T-helper 2 cell (primary cell): ENCODE results near the gene HCAR3.
"Not testable (repeated sequence)": the region's sequence is repeated elsewhere in the genome, so short reads cannot be mapped to it uniquely, and the experiment has no call there.

Source experiments
- DNase-seq, 5 experiments: peaks; one replicate each; pipeline versions ENCODE4 v3.0.0 to v3.0.0-alpha.2; 2012 to 2022

The HCAR3 gene

DNA sequence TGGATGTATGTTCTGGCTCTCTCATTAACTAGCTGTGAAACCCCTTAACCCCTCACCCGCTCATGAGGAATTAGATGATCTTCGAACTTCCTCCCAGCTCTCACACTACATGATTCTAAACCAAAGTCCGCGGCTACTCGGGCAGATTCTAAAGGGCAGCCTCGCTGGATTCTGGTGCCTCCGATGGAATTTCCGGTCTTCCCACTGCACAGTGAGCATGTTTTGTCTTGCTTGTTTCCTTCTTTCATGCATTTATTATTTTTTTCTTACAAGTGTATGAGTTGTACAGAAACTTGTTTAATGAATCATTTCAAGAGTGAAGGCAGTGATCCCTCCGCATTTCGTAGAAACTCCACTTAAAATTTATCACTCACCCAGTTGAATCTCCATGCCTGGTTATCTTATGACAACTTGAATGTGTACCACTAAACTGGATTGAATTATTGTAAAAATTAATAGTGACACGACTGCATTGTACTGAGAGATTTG, 4.5 kb upstream of the HCAR3 start:
- peak in 1 of 5 experiments; percentile 73 for DNase-seq

DNA sequence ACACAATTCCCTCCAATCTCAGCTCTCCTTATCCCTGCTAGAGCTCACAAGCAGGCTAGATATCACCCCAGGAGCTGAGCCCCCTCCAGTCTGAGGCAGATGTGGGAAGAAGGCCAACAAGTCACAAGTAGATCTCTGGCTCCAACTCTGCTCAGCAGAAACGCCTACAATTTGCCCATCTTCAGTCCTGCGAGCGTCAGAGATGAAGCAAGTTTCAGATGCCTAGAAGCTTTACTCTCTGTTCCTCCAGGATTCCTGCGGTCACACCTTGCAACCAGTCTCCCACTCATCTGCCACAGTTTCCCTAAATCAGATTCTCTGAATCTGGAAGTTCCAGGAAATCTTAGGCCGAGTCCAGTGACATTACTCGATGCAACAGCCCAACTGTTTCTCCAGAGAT, 1.4 kb downstream of the HCAR3 start:
- not testable (repeated sequence) for DNase-seq

DNA sequence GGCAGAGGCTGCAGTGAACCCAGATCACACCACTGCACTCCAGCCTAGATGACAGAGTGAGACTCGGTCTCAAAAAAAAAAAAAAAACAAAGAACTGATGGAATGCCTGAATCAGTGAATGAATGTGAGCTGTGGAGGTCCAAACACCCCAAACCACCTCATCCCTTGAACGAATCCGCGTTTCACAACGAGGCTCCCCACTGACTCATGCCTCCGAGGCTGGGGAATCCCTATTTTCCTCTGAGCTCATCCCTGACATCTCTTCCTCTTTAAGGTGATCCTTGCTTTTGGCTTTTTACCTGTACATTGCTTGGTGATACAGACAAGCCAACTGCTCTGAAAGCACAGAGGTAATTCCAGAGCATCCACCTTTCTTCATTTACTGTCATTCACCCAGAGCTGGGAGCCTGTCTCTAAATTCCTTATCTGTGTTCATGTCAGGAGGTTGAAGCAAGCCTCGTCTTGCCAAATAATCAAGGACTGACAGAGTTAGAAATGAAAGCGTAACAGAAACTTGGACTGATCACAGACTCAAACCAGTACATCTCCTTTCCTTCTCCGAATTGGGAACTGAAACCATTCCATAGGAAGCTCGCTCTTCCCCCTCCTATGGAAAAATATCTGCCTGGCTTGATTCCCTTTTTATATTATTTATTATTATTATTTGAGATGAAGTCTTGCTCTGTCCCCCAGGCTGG, 3.0 kb downstream of the HCAR3 start:
- DNase-seq: not testable (repeated sequence)

DNA sequence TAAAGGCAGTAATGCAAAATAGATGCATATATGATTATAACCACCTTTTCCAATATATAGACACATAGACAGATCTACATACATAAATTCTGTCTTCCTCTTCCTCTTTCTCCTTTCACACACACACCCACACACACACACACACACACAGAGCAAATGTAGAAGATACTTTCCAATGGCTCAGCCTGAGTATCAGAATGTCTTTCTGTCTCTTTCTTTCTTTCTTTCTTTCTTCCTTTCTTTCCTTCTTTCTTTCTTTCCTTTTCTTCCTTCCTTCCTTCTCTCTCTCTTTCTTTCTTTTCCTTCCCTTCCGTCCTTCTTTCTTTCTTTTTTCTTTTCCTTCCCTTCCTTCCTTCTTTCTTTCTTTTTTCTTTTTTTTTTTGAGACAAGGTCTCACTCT, 5.3 kb downstream of the HCAR3 start:
- DNase-seq: not testable (repeated sequence)

DNA sequence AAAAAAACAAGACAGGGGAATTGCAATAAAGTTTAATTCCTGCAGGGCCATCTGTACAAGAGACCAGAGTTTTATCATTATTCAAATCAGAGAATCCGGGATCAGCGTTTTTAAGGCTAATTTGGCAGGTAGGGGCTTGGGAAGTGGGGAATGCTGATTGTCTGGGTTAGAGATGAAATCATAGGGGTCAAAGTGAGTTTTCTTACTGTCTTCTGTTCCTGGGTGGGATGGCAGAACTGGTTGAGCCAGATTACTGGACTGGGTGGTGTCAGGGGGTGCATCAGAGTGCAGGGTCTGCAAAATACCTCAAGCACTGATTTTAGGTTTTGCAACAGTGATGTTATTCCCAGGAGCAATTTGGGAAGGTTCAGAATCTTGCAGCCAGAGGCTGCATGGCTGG, 6.3 kb downstream of the HCAR3 start:
- not testable (repeated sequence) for DNase-seq

DNA sequence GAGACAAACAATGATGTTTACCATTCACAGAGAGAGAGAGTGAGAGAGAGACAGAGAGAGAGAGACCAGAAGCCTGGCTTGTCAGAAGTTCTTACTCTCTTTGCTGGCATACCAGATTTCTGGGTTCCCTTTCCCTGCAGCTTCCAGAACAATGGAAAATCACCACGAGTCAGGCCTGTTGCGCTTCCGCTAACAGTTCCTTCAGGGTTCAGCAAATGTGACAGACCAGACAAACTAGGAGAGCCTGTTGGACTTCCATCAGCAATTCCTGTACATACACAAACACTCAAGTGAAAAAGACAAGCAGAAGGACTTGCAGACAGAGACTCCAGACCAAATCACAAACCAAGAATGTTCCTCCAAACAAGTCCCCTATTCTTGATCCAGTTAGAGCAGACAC, 7.3 kb downstream of the HCAR3 start:
- not testable (repeated sequence) for DNase-seq

DNA sequence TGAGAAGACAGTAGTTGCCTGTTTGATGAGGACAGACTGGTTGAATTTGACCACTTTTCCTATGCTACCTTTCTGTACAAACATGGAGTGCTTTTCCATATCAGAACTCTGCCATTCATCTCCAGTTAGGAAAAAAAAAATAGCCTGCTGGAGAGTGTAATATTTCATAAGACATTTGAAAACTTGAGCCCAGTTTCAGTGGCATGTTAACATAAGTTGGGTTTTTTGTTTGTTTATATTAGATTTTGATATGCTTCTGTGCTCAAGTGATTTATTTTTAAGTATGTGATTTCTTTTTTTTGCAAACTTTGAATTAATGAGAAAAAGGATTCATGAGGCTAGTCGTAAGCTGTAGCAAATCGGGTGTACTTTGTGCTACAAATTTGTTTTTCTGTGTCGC, 12.8 kb downstream of the HCAR3 start:
- not testable (repeated sequence) for DNase-seq

DNA sequence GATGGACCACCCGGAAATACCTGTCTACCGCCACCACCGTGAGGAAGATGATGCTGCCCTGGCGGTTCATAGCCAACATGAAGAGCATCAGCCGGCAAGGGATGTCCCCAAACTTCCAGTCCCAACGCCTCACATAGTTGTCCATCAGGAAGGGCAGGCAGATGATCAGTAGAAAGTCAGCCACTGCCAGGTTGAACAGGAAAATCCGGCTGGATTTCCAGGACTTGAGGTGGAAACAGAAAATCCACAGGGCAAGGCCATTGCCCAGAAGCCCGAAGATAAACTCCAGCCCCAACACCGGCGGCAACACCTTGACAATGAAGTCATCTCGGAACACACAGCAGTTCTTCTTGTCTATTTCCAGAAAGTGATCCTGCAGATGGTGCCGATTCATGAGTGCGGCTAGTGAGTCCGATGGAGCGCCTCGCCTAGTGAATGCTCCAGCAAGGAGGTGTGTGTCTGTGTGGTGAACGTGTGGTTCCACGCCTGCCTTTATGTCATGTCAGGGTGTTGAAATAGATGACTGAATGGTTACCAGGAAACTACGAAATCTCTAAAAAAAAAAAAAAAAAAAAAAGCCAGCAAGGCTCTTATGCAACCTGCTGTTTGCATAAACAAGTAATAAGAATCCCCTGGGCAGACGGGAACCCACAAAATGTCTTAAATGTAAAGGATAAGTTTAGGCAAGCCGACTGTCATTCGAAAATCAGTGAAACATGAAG, 13.6 kb downstream of the HCAR3 start, which contains the start of gene HCAR2:
Gene HCAR2 (minus strand): TSS at position 468 of the 722 bp plus-strand sequence. CDS start 74 bp downstream, at position 394.
- not testable (repeated sequence) for DNase-seq

DNA sequence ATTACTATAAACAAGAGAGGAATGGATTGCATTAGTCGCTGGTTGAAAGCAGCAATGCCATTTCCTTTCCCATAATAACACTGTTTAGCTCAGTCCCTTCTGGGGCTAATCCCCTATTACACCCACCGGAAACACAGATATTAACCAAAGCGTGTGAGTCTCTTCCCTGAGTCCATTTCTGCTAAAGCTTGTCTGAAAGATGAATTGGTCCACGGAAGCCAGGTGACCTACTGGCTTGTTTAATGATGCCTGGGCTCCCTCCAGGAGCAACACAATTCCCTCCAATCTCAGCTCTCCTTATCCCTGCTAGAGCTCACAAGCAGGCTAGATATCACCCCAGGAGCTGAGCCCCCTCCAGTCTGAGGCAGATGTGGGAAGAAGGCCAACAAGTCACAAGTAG, 15.1 kb downstream of the HCAR3 start:
- DNase-seq: not testable (repeated sequence)

DNA sequence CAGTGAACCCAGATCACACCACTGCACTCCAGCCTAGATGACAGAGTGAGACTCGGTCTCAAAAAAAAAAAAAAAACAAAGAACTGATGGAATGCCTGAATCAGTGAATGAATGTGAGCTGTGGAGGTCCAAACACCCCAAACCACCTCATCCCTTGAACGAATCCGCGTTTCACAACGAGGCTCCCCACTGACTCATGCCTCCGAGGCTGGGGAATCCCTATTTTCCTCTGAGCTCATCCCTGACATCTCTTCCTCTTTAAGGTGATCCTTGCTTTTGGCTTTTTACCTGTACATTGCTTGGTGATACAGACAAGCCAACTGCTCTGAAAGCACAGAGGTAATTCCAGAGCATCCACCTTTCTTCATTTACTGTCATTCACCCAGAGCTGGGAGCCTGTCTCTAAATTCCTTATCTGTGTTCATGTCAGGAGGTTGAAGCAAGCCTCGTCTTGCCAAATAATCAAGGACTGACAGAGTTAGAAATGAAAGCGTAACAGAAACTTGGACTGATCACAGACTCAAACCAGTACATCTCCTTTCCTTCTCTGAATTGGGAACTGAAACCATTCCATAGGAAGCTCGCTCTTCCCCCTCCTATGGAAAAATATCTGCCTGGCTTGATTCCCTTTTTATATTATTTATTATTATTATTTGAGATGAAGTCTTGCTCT, 16.4 kb downstream of the HCAR3 start:
- not testable (repeated sequence) for DNase-seq

DNA sequence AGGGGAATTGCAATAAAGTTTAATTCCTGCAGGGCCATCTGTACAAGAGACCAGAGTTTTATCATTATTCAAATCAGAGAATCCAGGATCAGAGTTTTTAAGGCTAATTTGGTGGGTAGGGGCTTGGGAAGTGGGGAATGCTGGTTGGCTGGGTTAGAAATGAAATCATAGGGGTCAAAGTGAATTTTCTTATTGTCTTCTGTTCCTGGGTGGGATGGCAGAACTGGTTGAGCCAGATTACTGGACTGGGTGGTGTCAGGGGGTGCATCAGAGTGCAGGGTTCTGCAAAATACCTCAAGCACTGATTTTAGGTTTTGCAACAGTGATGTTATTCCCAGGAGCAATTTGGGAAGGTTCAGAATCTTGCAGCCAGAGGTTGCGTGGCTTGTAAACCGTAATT, 19.7 kb downstream of the HCAR3 start:
- DNase-seq: not testable (repeated sequence)

DNA sequence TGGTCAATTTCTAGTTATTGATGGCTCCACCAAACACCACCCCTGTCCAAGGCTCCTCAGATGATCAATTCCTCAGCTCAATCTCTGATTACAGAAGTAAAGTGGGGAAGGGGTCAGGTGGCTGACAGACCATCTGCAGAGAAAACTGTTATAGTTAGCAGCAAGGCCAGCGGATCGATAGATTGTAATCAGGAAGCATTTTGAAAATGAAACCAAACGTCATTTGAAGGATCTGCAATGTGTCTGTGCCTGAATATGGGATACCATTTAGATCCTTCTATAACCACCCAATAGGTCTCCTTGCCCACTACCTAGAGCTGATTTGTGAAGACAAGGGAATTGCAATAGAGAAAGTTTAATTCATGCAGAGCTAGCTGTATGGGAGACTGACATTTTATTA, 25.0 kb downstream of the HCAR3 start:
- no peak for DNase-seq

DNA sequence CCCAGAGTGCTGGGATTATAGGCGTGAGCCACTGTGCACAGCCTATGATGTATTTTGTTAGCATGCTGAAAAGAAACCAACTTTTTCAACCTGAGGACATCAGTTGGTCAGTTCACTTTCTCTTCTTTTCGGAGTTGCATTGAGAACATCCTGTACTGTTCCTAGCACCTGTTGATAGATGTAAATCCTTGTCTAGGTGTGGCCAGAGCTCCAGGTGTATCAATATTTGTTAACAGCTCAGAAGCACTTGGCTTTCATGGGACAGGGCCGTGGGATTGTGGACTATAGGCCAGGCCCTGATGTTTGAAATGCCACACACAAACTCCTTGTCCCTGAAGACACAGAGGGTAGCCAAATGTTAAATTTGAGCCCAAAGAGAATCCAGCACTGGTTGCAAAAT, 28.3 kb downstream of the HCAR3 start:
- DNase-seq: no peak

DNA sequence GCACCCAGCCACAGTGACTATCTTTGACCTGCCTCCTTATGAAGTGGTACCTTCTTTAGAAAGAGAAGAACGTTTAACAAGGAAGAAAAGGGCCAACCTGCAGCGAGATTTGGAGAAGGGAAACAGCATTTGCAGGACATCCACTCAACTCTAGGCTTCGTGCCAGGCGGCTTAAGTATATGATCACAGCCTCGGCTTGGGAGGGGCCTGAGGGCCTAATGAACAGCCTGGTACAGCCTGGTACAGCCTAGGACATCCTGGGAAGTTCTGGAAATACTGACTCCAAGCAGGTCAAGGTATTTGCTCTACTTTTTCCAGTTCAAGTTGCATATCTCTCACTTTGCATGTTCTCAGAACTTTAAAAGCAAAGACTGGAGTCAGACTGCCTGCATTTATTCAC, 29.5 kb downstream of the HCAR3 start:
- DNase-seq: no peak

DNA sequence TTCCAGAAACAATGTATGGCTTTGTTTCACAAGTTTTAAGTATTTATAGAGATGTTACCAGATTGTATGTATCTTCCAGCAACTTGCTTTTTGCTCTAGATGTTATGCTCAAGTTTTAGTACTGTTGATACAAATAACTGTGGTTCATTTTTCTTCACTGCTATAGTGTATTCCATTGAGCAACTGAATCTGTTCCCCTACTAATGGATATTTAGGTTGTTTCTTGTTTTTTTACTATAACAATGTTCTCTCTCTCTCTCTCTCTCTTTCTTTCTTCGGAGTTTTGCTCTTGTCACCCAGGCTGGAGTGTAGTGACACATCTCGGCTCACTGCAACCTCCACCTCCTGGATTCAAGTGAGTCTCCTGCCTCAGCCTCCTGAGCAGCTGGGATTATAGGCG, 30.1 kb downstream of the HCAR3 start:
- no peak for DNase-seq

DNA sequence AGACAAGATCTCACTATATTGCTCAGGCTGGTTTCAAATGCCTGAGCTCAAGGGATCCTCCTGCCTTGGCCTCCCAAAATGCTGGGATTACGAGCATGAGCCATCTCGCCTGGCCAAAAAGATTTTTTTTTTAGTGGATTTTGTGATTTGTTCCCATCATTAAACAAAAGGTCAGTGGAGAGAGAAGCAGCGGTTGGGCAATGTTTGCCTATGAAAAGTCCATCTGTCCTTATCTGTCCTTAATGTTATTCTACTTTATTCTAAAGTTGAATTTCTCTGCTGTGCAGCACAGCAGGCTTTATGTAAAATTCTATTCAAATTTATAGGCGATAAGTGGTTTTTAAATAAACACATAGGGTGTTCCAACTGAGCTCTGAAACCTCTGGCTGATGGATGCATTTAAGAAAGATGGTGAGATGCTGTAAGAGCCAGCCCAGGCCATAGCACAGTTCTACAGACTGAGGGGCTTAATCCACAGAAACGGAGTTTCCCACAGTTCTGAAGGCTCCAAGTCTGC, 32.3 kb downstream of the HCAR3 start:
- DNase-seq: no peak

DNA sequence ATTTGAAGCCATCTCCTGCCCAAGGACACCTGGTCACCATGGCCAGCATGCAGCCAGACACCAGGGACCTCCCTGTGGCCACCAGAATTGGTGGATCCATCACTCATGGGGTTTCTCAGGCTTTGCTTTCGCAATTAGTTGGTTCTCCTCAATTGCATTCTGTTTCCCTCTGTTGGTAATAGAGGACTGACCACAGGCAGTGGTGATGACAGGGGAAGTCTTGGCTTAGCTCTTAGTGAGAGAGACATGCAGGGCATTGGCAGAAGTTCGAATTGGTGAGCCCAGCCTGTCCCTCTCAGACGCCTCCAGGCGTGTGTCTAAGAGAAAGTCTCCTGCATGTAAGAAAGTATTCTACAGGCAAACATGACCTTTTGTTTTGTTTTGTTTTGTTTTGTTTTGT, 34.8 kb downstream of the HCAR3 start:
- no peak for DNase-seq

DNA sequence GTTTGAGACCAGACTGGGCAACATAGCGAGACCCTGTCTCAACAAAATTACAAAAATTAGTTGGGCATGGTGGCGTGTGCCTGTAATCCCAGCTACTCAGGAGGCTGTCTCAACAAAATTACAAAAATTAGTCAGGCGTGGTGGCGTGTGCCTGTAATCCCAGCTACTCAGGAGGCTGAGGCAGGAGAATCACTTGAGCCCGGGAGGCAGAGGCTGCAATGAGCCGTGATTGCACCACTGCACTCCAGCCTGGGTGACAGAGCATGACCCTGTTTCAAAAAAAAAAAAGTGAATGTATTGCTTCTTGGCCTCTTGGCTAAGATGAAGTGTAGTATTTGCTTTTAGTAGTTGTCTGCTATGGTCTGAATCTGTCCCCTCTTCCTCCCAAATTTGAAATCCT, 35.6 kb downstream of the HCAR3 start:
- DNase-seq: not testable (repeated sequence)

DNA sequence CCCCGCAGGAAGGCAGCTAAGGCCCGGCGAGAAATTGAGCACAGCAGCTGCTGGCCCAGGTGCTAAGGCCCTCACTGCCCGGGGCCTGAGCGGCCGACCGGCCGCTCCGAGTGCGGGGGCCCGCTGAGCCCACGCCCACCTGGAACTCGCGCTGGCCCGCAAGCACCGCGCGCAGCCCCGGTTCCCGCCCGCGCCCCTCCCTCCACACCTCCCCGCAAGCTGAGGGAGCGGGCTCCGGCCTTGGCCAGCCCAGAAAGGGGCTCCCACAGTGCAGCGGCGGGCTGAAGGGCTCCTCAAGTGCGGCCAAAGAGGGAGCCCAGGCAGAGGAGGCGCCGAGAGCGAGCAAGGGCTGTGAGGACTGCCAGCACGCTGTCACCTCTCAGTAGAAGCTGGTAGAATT, 39.8 kb downstream of the HCAR3 start:
- DNase-seq: not testable (repeated sequence)

DNA sequence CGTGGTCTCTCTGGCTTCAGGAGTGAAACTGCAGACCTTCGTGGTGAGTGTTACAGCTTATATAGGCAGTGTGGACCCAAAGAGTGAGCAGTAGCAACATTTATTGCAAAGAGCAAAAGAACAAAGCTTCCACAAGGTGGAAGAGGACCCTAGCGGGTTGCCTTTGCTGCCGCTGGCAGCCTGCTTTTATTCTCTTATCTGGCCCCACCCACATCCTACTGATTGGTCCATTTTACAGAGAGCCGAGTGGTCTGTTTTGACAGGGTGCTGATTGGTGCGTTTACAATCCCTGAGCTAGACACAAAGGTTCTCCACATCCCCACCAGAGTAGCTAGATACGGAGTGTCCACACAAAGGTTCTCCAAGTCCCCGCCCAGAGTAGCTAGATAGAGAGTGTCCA, 40.6 kb downstream of the HCAR3 start:
- not testable (repeated sequence) for DNase-seq

DNA sequence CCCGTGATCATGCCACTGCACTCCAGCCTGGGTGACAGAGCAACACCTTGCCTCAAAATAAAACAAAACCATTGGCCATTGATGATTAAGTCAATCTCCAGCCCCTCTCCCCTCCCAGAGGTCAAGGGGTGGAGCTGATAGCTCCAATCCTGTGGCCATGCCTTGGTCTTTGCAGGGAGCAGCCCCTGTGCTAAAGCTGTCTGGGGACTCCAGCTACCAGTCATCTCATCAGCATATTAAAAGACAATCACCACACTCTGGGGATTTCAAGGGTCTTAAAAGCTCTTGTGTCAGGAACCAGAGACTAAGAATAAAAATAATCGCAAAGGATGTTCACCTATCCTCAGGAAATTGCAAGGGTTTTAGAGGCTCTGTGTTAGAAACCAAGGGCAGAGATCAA, 44.1 kb downstream of the HCAR3 start:
- no peak for DNase-seq

DNA sequence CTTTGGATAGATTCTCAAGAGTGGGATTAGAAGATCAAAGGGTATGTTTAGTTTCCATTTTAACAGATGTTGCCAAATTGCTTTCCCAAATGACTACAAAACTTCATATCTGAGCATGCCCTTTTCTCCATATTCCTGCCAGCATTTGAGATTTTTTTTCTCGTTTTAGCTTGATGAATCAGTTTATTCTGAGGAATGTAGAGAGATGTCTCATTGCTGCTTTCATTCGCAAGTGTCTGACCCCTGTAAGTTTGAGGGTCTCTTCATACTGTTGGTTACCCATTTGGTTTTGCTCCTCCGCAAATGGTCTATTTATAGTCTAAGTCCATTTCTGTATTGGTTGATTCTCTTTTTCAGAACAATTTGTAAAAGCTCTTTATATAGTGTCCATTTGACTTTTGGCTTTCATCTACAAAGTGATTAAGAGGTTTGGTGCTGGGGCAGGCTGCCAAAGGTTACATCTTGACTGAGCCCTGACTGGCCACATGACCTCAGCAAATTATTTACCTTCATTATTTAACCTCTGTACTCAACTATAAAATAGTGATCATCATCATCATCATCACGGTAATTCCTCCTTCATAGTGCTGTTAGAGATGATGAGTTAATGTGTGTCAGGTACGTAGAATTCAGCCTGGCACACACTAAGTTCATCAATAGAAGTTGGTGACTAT, 47.1 kb downstream of the HCAR3 start:
- DNase-seq: no peak

DNA sequence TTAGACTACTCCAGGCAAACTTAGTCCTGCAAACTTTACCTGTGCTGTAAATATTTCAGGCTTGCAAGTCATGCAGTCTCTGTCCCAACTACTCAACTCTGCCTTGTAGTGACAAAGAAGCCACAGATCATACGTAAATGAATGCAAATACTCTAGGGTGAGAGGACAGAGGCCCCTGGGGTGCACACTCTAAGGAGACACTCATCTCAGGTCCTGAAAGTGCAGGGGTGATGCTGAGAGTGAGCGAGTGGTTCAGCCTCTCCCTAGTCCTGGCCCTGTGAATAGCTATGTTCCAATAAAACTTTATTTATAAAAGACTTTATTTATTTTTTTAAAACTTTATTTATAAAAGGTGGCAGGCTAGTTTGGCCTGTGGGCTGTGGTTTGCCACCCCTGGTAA, 48.3 kb downstream of the HCAR3 start:
- DNase-seq: peak in 1 of 5 experiments; percentile 8
